ENCODE data around the gene GNG2. TPM values are rescaled to one million over a fixed set of nuclear protein-coding genes. Genes with fewer than 3 reads are reported as not detected.
"Not testable (repeated sequence)": the region's sequence is repeated elsewhere in the genome, so short reads cannot be mapped to it uniquely, and the experiment has no call there.

GNG2 gene
- total and polyA plus RNA-seq, 3 experiments from 2014 or later = 106 to 218 (median 112) TPM

DNA sequence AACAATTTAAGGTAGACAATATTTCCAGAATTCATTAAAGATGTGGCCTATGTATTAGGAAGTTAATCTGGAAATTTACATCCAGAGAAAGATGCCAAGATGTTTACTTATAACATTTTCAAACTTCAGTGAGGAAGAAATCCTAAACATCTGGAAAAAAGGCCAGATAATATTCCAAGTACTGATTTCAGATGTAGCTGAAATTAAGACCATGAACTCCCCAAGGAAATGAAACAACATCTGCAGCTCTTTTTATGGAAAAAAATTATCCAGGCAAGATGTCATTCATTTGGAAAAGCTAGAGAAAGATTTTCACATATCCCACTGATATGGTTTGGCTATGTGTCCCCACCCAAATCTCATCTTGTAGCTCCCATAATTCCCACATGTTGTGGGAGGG lies 35.0 kb downstream of the GNG2 start:
- Mint-ChIP-seq H3K36me3 (peaks cover 9 to 49% (median 20%) of the 10 kb centered on the region in 3 donors), H3K4me1 (peaks cover 88 to 98% (median 92%) of the 10 kb centered on the region in 3 donors), H3K27me3 (no peaks in the 10 kb centered on the region), H3K9me3 (no peaks in the 10 kb centered on the region), H3K27ac (no peak overlapping the region), H3K4me3 (no peak overlapping the region)
- Histone ChIP-seq H3K36me3 (ENCODE audit: insufficient read depth, low read length) (no peaks in the 10 kb centered on the region), H3K4me1 (ENCODE audit: insufficient read depth, low read length) (peaks cover 51% of the 10 kb centered on the region), H3K27me3 (ENCODE audit: insufficient read depth, low read length, poor library complexity, severe bottlenecking) (no peaks in the 10 kb centered on the region), H3K9me3 (ENCODE audit: low read length) (no peaks in the 10 kb centered on the region), H3K4me3 (ENCODE audit: low read length) (no peak overlapping the region), H3K27ac (ENCODE audit: low read depth, low read length) (no peak overlapping the region)
- CTCF ChIA-PET = no interaction called here
- POLR2A ChIA-PET = interaction anchor here (0.6 kb wide), 1 partner anchor 1167 kb away, joined by 5 read pairs; no protein-coding TSS in a partner anchor
- no peak for DNase-seq

GRCh38 chr14:51897791-51898355 lies 37.5 kb downstream of the GNG2 start:
- ChIA-PET CTCF (interaction anchor here (1.3 to 1.6 kb wide), 2 partner anchors 10 to 36 kb away, joined by 3 read pairs; no protein-coding TSS in a partner anchor), POLR2A (no interaction called here)
- H3K27me3 ChIP-seq (ENCODE audit: insufficient read depth, low read length, poor library complexity, severe bottlenecking) = no peaks in the 10 kb centered on the region
- Mint-ChIP-seq H3K4me3 (no peak overlapping the region), H3K36me3 (peaks cover 9 to 40% (median 19%) of the 10 kb centered on the region in 3 donors), H3K9me3 (no peaks in the 10 kb centered on the region), H3K27me3 (no peaks in the 10 kb centered on the region), H3K27ac (peak overlapping the region; percentile 22 to 91 (median 73)), H3K4me1 (peaks cover 83 to 95% (median 88%) of the 10 kb centered on the region in 3 donors)
- peaks cover 49% of the 10 kb centered on the region for H3K4me1 ChIP-seq (ENCODE audit: insufficient read depth, low read length)
- H3K4me3 ChIP-seq (ENCODE audit: low read length) = no peak overlapping the region
- no peaks in the 10 kb centered on the region for H3K9me3 ChIP-seq (ENCODE audit: low read length)
- no peak overlapping the region for H3K27ac ChIP-seq (ENCODE audit: low read depth, low read length)
- DNase-seq = no peak
- H3K36me3 ChIP-seq (ENCODE audit: insufficient read depth, low read length) = no peaks in the 10 kb centered on the region

DNA sequence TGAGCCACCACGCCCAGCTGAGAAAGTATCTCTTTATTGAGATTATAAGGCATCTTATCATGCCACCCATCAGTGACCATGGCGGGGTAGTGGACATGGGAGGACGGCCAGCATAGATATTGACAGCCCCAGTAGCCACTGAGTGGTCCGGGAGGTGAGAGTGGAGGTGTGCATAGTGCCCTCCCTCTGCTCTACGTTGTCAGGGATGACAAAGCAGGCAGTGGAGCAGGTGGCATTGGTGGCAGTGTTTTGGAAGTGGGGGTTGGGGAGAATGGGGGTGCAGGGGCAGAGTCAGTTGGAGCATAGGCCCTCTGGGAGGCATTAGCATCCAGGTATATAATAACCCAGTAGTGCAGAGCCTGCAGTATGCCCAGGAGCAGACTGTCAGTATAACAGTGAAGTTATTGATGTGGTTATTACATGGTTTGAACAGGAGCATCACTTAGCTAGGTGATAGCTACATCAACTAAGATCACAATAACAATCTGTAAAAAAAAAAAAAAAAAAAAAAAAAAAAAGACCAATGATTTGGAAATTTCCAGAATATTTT lies 41.1 kb downstream of the GNG2 start:
- H3K27ac Mint-ChIP-seq = peak overlapping the region; percentile 65 to 89 (median 84)
- H3K27ac ChIP-seq (ENCODE audit: low read depth, low read length) = no peak overlapping the region
- peaks cover 54% of the 10 kb centered on the region for H3K4me1 ChIP-seq (ENCODE audit: insufficient read depth, low read length)
- H3K4me1 Mint-ChIP-seq = peaks cover 82 to 92% (median 90%) of the 10 kb centered on the region in 3 donors
- H3K36me3 Mint-ChIP-seq = peaks cover 22 to 57% (median 27%) of the 10 kb centered on the region in 3 donors
- peaks cover 8% of the 10 kb centered on the region for H3K36me3 ChIP-seq (ENCODE audit: insufficient read depth, low read length)
- peak overlapping the region in 5 of 7 donors; percentile 23 to 60 (median 47) for H3K4me3 Mint-ChIP-seq
- H3K9me3 ChIP-seq (ENCODE audit: low read length) = peaks cover 9% of the 10 kb centered on the region
- CTCF ChIA-PET = interaction anchor here (0.9 to 1.8 kb wide), 3 partner anchors 12 to 54 kb away, joined by 3 to 4 read pairs (median 3); no protein-coding TSS in a partner anchor
- no peak overlapping the region for H3K4me3 ChIP-seq (ENCODE audit: low read length)
- peaks cover 0 to 2% of the 10 kb centered on the region in 2 donors for H3K27me3 Mint-ChIP-seq
- DNase-seq = peak in 3 of 5 donors; percentile 52 to 54 (median 53)
- peaks cover 0 to 16% (median 13%) of the 10 kb centered on the region in 5 donors for H3K9me3 Mint-ChIP-seq
- POLR2A ChIA-PET = interaction anchor here (0.7 kb wide), 1 partner anchor 662 kb away, joined by 7 read pairs; the partner anchor contains the start of gene TMX1
- no peaks in the 10 kb centered on the region for H3K27me3 ChIP-seq (ENCODE audit: insufficient read depth, low read length, poor library complexity, severe bottlenecking)

DNA sequence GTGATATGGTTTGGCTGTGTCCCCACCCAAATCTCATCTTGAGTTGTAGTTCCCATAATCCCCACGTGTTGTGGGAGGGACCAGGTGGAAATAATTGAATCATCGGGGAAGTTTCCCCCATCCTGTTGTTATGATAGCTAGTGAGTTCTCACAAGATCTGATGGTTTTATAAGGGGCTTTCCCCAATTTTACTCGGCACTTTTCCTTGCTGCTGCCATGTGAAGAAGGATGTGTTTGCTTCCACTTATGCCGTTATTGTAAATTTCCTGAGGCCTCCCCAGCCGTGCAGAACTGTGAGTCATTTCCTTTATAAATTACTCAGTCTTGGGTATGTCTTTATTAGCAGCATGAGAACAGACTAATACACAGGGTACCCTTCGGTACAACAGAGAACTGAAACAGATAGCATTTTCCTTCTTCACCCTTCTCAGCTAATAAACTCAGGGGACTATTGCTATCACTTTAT lies 45.3 kb downstream of the GNG2 start:
- not testable (repeated sequence) for H3K36me3 ChIP-seq (ENCODE audit: insufficient read depth, low read length); H3K27ac ChIP-seq (ENCODE audit: low read depth, low read length); H3K27me3 ChIP-seq (ENCODE audit: insufficient read depth, low read length, poor library complexity, severe bottlenecking); H3K27me3 Mint-ChIP-seq; H3K9me3 ChIP-seq (ENCODE audit: low read length); H3K4me3 ChIP-seq (ENCODE audit: low read length)
- peak; percentile 21 to 72 (median 46) for DNase-seq
- ChIA-PET POLR2A (interaction anchor here (0.6 kb wide), 1 partner anchor 226 kb away, joined by 4 read pairs; no protein-coding TSS in a partner anchor), CTCF (interaction anchor here (1.0 kb wide), 1 partner anchor 58 kb away, joined by 5 read pairs; no protein-coding TSS in a partner anchor)
- peaks cover 0 to 16% (median 13%) of the 10 kb centered on the region in 5 donors for H3K9me3 Mint-ChIP-seq
- H3K4me1 Mint-ChIP-seq = peaks cover 70 to 84% (median 82%) of the 10 kb centered on the region in 3 donors
- H3K4me1 ChIP-seq (ENCODE audit: insufficient read depth, low read length) = peaks cover 30% of the 10 kb centered on the region
- peaks cover 22 to 56% (median 27%) of the 10 kb centered on the region in 3 donors for H3K36me3 Mint-ChIP-seq
- H3K27ac Mint-ChIP-seq = peak overlapping the region; percentile 78 to 96 (median 92)
- peak overlapping the region in 6 of 7 donors; percentile 26 to 72 (median 44) for H3K4me3 Mint-ChIP-seq

- Mint-ChIP-seq H3K4me3 (peak overlapping the region in 2 of 7 donors; percentile 1 to 69), H3K4me1 (peaks cover 77 to 88% (median 88%) of the 10 kb centered on the region in 3 donors), H3K27ac (peak overlapping the region in 7 of 8 donors; percentile 10 to 87 (median 73)), H3K9me3 (peaks cover 0 to 16% (median 13%) of the 10 kb centered on the region in 5 donors), H3K36me3 (peaks cover 22 to 67% (median 27%) of the 10 kb centered on the region in 3 donors), H3K27me3 (peaks cover 0 to 2% of the 10 kb centered on the region in 2 donors)
- H3K4me3 ChIP-seq (ENCODE audit: low read length) = no peak overlapping the region
- no peaks in the 10 kb centered on the region for H3K27me3 ChIP-seq (ENCODE audit: insufficient read depth, low read length, poor library complexity, severe bottlenecking)
- H3K4me1 ChIP-seq (ENCODE audit: insufficient read depth, low read length) = peaks cover 44% of the 10 kb centered on the region
- ChIA-PET POLR2A (no interaction called here), CTCF (no interaction called here)
- no peak overlapping the region for H3K27ac ChIP-seq (ENCODE audit: low read depth, low read length)
- no peak for DNase-seq
- H3K36me3 ChIP-seq (ENCODE audit: insufficient read depth, low read length) = peaks cover 8% of the 10 kb centered on the region
- H3K9me3 ChIP-seq (ENCODE audit: low read length) = peaks cover 9% of the 10 kb centered on the region
Measured at GRCh38 chr14:51908086-51908485, 47.7 kb downstream of the GNG2 start.

DNA sequence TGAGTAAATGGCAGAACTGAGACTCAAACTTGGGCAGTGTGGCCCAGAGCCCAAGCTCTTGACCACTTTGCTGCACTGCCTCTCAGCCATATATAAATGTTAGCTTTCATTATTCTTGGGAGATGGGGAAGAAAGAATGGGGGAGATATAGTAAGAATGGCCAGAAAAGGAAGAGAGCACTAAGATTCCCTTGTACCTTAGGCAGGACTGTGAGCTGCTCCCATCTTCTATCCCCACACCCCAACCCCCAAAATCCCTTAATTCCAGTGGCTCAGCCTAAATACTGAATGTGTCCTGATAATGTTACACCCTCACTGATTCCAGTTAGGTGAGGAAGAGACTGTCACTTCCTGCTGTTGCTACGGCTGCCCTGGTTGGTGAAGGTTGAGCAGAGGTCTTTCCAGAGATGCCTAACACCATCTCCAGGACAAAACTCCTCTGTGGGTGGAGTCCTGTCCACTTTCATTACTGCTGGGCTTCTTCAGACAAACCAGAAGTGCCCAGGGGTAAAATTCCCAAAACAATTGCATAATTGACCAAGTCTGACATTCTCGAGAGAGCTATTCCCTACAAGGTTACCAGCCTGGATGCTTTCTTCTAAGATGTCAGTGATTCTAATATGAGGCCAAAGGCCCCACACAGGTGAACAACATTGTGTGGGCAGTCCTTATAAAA lies 51.8 kb downstream of the GNG2 start:
- DNase-seq = no peak
- peaks cover 82 to 96% (median 95%) of the 10 kb centered on the region in 3 donors for H3K4me1 Mint-ChIP-seq
- H3K4me1 ChIP-seq (ENCODE audit: insufficient read depth, low read length) = peaks cover 43% of the 10 kb centered on the region
- CTCF ChIA-PET = no interaction called here
- peaks cover 0 to 2% of the 10 kb centered on the region in 2 donors for H3K27me3 Mint-ChIP-seq
- no peak overlapping the region for H3K4me3 ChIP-seq (ENCODE audit: low read length)
- no peaks in the 10 kb centered on the region for H3K36me3 ChIP-seq (ENCODE audit: insufficient read depth, low read length)
- H3K9me3 ChIP-seq (ENCODE audit: low read length) = no peaks in the 10 kb centered on the region
- H3K9me3 Mint-ChIP-seq = no peaks in the 10 kb centered on the region
- H3K4me3 Mint-ChIP-seq = peak overlapping the region in 2 of 7 donors; percentile 22 to 42
- H3K27me3 ChIP-seq (ENCODE audit: insufficient read depth, low read length, poor library complexity, severe bottlenecking) = no peaks in the 10 kb centered on the region
- peak overlapping the region; percentile 41 to 93 (median 72) for H3K27ac Mint-ChIP-seq
- no peak overlapping the region for H3K27ac ChIP-seq (ENCODE audit: low read depth, low read length)
- POLR2A ChIA-PET = no interaction called here
- H3K36me3 Mint-ChIP-seq = peaks cover 10 to 74% (median 10%) of the 10 kb centered on the region in 3 donors

GRCh38 chr14:51914310-51914709 lies 53.9 kb downstream of the GNG2 start:
- CTCF ChIA-PET = no interaction called here
- Histone ChIP-seq H3K36me3 (ENCODE audit: insufficient read depth, low read length) (no peaks in the 10 kb centered on the region), H3K4me3 (ENCODE audit: low read length) (no peak overlapping the region), H3K27ac (ENCODE audit: low read depth, low read length) (no peak overlapping the region), H3K4me1 (ENCODE audit: insufficient read depth, low read length) (peaks cover 43% of the 10 kb centered on the region), H3K27me3 (ENCODE audit: insufficient read depth, low read length, poor library complexity, severe bottlenecking) (no peaks in the 10 kb centered on the region), H3K9me3 (ENCODE audit: low read length) (no peaks in the 10 kb centered on the region)
- peaks cover 10 to 71% (median 11%) of the 10 kb centered on the region in 3 donors for H3K36me3 Mint-ChIP-seq
- DNase-seq = no peak
- POLR2A ChIA-PET = no interaction called here
- H3K9me3 Mint-ChIP-seq = no peaks in the 10 kb centered on the region
- peak overlapping the region in 1 of 7 donors; percentile 15 for H3K4me3 Mint-ChIP-seq
- peaks cover 0 to 2% of the 10 kb centered on the region in 2 donors for H3K27me3 Mint-ChIP-seq
- peaks cover 75 to 93% (median 90%) of the 10 kb centered on the region in 3 donors for H3K4me1 Mint-ChIP-seq
- H3K27ac Mint-ChIP-seq = peak overlapping the region in 7 of 8 donors; percentile 8 to 76 (median 38)
